HepG2 (cell line): ENCODE data around the gene ABCC8. TPM values are rescaled to one million over a fixed set of nuclear protein-coding genes. Genes with fewer than 3 reads are reported as not detected.

Source experiments
- ATAC-seq: fragments of 200-7000 bp; cut with Tn5 transposase; 3 replicates; pipeline ENCODE4 v1.9.1; 2020; ENCODE audit warnings: mild to moderate bottlenecking, moderate library complexity
- BruUV-seq: library from RNA; stranded (reverse); fragments of 400-500 nt; replicated peaks from 2 replicates; lab custom pipeline; 2021; lab: Mats Ljungman, UMichigan
- CTCF ChIA-PET: fragments of 300-600 bp; formaldehyde crosslinking; extraction: SDS; loops from one replicate; lab custom pipeline; 2021; ENCODE audit warnings: low total read pairs, inconsistent platforms, low intra/inter-chr PET ratio; lab: Yijun Ruan, JAX
- POLR2A ChIA-PET: fragments of 350-600 bp; sonication (Branson Sonifier 250); formaldehyde crosslinking; loops from one replicate; lab custom pipeline; 2020; ENCODE audit warnings: antibody characterized with exemption, inconsistent platforms; lab: Yijun Ruan, JAX
- DNase-seq: peaks from one replicate; pipeline ENCODE4 v3.0.0-alpha.2; 2015; ENCODE audit warnings: low spot score
- FAIRE-seq: peaks from 3 replicates; lab custom pipeline; 2011; peaks lifted over from hg19 to GRCh38; lab: Jason Lieb, UNC
- H2AFZ ChIP-seq: one replicate; pipeline ENCODE4 v1.6.1; 2011; ENCODE audit warnings: low read length, inconsistent platforms
- H3K27ac ChIP-seq: fragments of 300-600 bp; 3 replicates; pipeline ENCODE4 v1.8.0; 2011; ENCODE audit warnings: mixed run types, mild to moderate bottlenecking, mixed read lengths, low read length, inconsistent platforms; ENCODE audit not compliant: insufficient read depth; ENCODE audit errors: extremely low read length
- H3K27me3 ChIP-seq, 2 experiments: fragments of 200-600 bp in 1 of 2; 2 replicates in 1 of 2; 3 replicates in 1 of 2; pipeline versions ENCODE4 v1.6.0 to v1.8.0; 2011; ENCODE audit warnings: low read length in 2 of 2, mild to moderate bottlenecking in 2 of 2, moderate library complexity in 2 of 2, inconsistent platforms in 1 of 2; ENCODE audit not compliant: insufficient read depth in 2 of 2, control insufficient read depth in 1 of 2
- H3K36me3 ChIP-seq, 2 experiments: fragments of 200-600 bp in 1 of 2; replicated peaks in 1 of 2; 2 replicates in 1 of 2; 3 replicates in 1 of 2; pipeline versions ENCODE4 v1.5.1 to v1.8.0; 2011; ENCODE audit warnings: low read length in 2 of 2, inconsistent platforms in 1 of 2; ENCODE audit not compliant: insufficient read depth in 2 of 2, control insufficient read depth in 1 of 2
- H3K4me1 ChIP-seq: 2 replicates; pipeline ENCODE4 v1.5.1; 2012; ENCODE audit warnings: low read length, inconsistent platforms; ENCODE audit not compliant: insufficient read depth
- H3K4me2 ChIP-seq: 2 replicates; pipeline ENCODE4 v1.6.0; 2011; ENCODE audit warnings: low read depth, low read length, inconsistent platforms
- H3K4me3 ChIP-seq, 3 experiments: fragments of 200-600 bp in 1 of 3; sonication (generic), shearing (Covaris generic) in 1 of 3; replicated peaks in 1 of 3; 2 replicates each; pipeline ENCODE4 v1.5.1; 2011 to 2016; ENCODE audit warnings: low read length in 3 of 3, inconsistent platforms in 2 of 3, low read depth in 2 of 3, mild to moderate bottlenecking in 2 of 3, control low read depth in 1 of 3, mixed read lengths in 1 of 3; ENCODE audit not compliant: insufficient read depth in 1 of 3
- H3K79me2 ChIP-seq: one replicate; pipeline ENCODE4 v1.6.1; 2011; ENCODE audit warnings: low read length, inconsistent platforms; ENCODE audit not compliant: insufficient read depth
- H3K9ac ChIP-seq: 2 replicates; pipeline ENCODE4 v1.6.0; 2011; ENCODE audit warnings: mild to moderate bottlenecking, low read depth, low read length, inconsistent platforms; ENCODE audit not compliant: insufficient read depth
- H3K9me3 ChIP-seq: 2 replicates; pipeline ENCODE4 v1.5.1; 2012; ENCODE audit warnings: mild to moderate bottlenecking, low read length
- H4K20me1 ChIP-seq: 2 replicates; pipeline ENCODE4 v1.6.0; 2011; ENCODE audit warnings: inconsistent platforms, mild to moderate bottlenecking, low read length, moderate library complexity; ENCODE audit not compliant: insufficient read depth
- CBX2 ChIP-seq, 2 experiments: fragments of 200-600 bp in 1 of 2; sonication (generic); formaldehyde crosslinking in 1 of 2; IDR thresholded peaks; 2 replicates each; pipeline versions ENCODE4 v1.7.0 to v1.8.1; 2018 to 2022; ENCODE audit warnings: low read depth in 2 of 2, low read length in 1 of 2, mild to moderate bottlenecking in 1 of 2, missing genetic modification reagents in 1 of 2
- FIP1L1 ChIP-seq: fragments of 200-400 bp; formaldehyde crosslinking; IDR thresholded peaks from 2 replicates; pipeline ENCODE4 v1.6.1; 2018; ENCODE audit warnings: low read depth, mild to moderate bottlenecking, low read length, moderate library complexity, borderline replicate concordance; ENCODE audit not compliant: insufficient read depth
- FOXA1 ChIP-seq, 2 experiments: fragments of 450-650 bp in 1 of 2; sonication (generic) in 1 of 2; formaldehyde crosslinking in 1 of 2; IDR thresholded peaks; 2 replicates each; pipeline versions ENCODE4 v1.4.0 to v1.6.1; 2016 to 2020; ENCODE audit warnings: missing genetic modification reagents in 1 of 2
- MAFF ChIP-seq: IDR thresholded peaks from 2 replicates; pipeline ENCODE4 v1.6.1; 2011; ENCODE audit warnings: low read depth, low read length, improper control_type of control experiment
- MAFG ChIP-seq: sonication (generic); formaldehyde crosslinking; IDR thresholded peaks from 2 replicates; pipeline ENCODE4 v1.5.1; 2020; ENCODE audit warnings: mild to moderate bottlenecking, missing genetic modification reagents
- NR2C2 ChIP-seq: sonication (generic); formaldehyde crosslinking; IDR thresholded peaks from 2 replicates; pipeline ENCODE4 v1.4.0; 2020; ENCODE audit warnings: missing genetic modification reagents, mild to moderate bottlenecking, moderate library complexity, borderline replicate concordance
- NRL ChIP-seq: sonication (generic); formaldehyde crosslinking; IDR thresholded peaks from 2 replicates; pipeline ENCODE4 v1.5.0; 2020; ENCODE audit warnings: missing genetic modification reagents, mild to moderate bottlenecking, moderate library complexity, borderline replicate concordance
- PRPF4 ChIP-seq: fragments of 200-400 bp; formaldehyde crosslinking; IDR thresholded peaks from 2 replicates; pipeline ENCODE4 v1.6.1; 2016; ENCODE audit warnings: low read length, low read depth; ENCODE audit not compliant: poor library complexity, severe bottlenecking
- TEF ChIP-seq: sonication (generic); formaldehyde crosslinking; IDR thresholded peaks from 2 replicates; pipeline ENCODE4 v1.5.0; 2020; ENCODE audit warnings: missing genetic modification reagents
- THAP11 ChIP-seq: IDR thresholded peaks from 2 replicates; pipeline ENCODE4 v1.6.1; 2016; ENCODE audit warnings: missing biosample characterization, missing genetic modification reagents
- XRCC5 ChIP-seq: fragments of 200-400 bp; formaldehyde crosslinking; optimal IDR thresholded peaks from 2 replicates; pipeline ENCODE3; 2017; ENCODE audit warnings: mild to moderate bottlenecking, low read length
- YY1 ChIP-seq: IDR thresholded peaks from 2 replicates; pipeline ENCODE4 v1.6.1; 2011; ENCODE audit warnings: low read length, low read depth, moderate library complexity, mild to moderate bottlenecking; ENCODE audit not compliant: insufficient read depth, insufficient replicate concordance
- ZFY ChIP-seq: sonication (generic); formaldehyde crosslinking; IDR thresholded peaks from 2 replicates; pipeline ENCODE4 v1.4.0; 2020; ENCODE audit warnings: missing genetic modification reagents
- ZNF263 ChIP-seq: sonication (generic); formaldehyde crosslinking; IDR thresholded peaks from 2 replicates; pipeline ENCODE4 v1.4.0; 2020; ENCODE audit warnings: missing genetic modification reagents
- ZNF543 ChIP-seq: sonication (generic); formaldehyde crosslinking; IDR thresholded peaks from 2 replicates; pipeline ENCODE4 v1.4.0; 2020; ENCODE audit warnings: mild to moderate bottlenecking, missing genetic modification reagents
- ZNF564 ChIP-seq: sonication (generic); formaldehyde crosslinking; IDR thresholded peaks from 2 replicates; pipeline ENCODE4 v1.8.1; 2023; ENCODE audit warnings: mild to moderate bottlenecking, missing genetic modification reagents
- ZNF615 ChIP-seq: sonication (generic); formaldehyde crosslinking; IDR thresholded peaks from 2 replicates; pipeline ENCODE4 v1.5.0; 2020; ENCODE audit warnings: mild to moderate bottlenecking, missing genetic modification reagents, borderline replicate concordance
- ZNF792 ChIP-seq: IDR thresholded peaks from 2 replicates; pipeline ENCODE4 v1.6.1; 2016
- ZSCAN5A ChIP-seq: sonication (generic); formaldehyde crosslinking; IDR thresholded peaks from 2 replicates; pipeline ENCODE4 v1.8.0; 2022; ENCODE audit warnings: mild to moderate bottlenecking, missing genetic modification reagents, borderline replicate concordance
- WGBS: methylation state at CpG from one replicate; pipeline ENCODE4 v1.1.6; 2017; ENCODE audit warnings: low lambda C conversion rate; 5-methylcytosine and 5-hydroxymethylcytosine counted together
- in situ Hi-C: cut with HindIII; loops from 2 replicates; pipeline ENCODE4 v1.10.0; 2017; ENCODE audit warnings: low pct_unique_long_range_greater_than_20kb; ENCODE audit not compliant: extremely low pct_ligation_motif_present
- intact Hi-C: fragments of 100-400 bp; cut with micrococcal nuclease; formaldehyde crosslinking; loops from one replicate; pipeline ENCODE4 v1.10.0; 2022; ENCODE audit not compliant: unreplicated experiment
- polyA plus RNA-seq, 8 experiments: library from polyadenylated mRNA; depleted of rRNA in 3 of 8; stranded (reverse) in 7 of 8; unstranded in 1 of 8; fragments of >200 nt; fragmentation: Illumina TruSeq in 4 of 8; extraction: Trizol in 4 of 8; gene quantifications; 2 replicates each; pipeline versions ENCODE4 v1.2.1 to v1.2.3, GENCODE V29; 2011 to 2016; ENCODE audit warnings: low read depth in 4 of 8, missing spikeins in 1 of 8, mixed read lengths in 1 of 8; ENCODE audit not compliant: insufficient read depth in 1 of 8
- total RNA-seq, 5 experiments: library from RNA; depleted of rRNA; stranded (reverse); fragments of >200 nt; fragmentation: Illumina TruSeq; extraction: Trizol; gene quantifications; 2 replicates each; pipeline ENCODE4 v1.2.3, GENCODE V29; 2016; ENCODE audit warnings: low read depth in 1 of 5
- TF ChIP-seq, protein P1 (sequence below): sonication (generic); formaldehyde crosslinking; IDR thresholded peaks from 2 replicates; pipeline ENCODE4 v1.5.0; 2020; ENCODE audit warnings: mild to moderate bottlenecking, missing genetic modification reagents, moderate library complexity

The ABCC8 gene
- total and polyA plus RNA-seq, 2 of the 13 experiments (the other 11 are each of a cell fraction or from before 2014, with no cell fraction given) = not detected

DNA sequence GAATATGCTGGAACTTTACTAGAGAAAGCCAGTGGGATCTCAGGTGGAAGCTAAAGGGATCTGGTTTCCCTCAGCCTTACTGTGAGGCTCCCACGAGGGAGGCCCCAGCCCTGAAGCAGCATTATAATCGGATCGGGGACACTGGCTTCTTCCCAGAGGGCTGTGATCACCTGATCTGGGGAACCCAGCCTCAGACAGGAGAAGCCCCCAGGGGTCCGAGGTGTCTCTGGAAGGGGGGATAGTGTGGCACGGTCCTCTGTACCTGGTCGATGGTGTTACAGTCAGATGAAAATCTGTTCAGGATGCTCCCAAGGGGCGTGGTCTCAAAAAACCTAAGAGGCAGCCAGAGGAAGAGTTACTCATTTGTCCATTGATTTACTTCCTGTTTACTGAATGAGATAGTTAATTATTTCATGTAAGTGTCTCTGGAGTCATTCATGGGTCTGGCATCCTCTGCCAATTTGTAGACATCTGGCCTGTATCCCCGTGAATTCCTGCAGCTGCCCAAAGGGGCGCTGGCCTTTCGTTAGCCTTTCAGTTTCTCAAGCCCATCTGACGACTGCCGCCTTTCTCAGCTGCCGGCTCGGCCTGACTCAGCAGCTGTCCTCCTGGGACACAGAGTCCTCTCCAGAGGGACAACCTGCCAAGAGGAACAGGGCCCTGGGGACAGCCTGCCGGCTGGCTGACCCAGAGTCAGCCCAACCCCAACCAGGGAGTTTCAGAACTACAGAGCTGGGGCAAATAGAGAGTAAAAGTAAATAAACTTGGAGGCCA is 71.2 kb downstream of the ABCC8 start:
- BruUV-seq = no TSS peak
- in situ Hi-C loops (no loop called here), intact Hi-C loops (no loop called here)
- ATAC-seq (peak; percentile 93), DNase-seq (peak; percentile 37), FAIRE-seq (no peak)
- H3K27ac ChIP-seq = no peak overlapping the region
- ChIA-PET CTCF (no interaction called here), POLR2A (no interaction called here)
- no peaks in the 10 kb centered on the region for H4K20me1 ChIP-seq
- WGBS = 33% methylated on average over 11 of the region's 15 CpGs
- H3K4me3 ChIP-seq = peak overlapping the region in 1 of 3 experiments; percentile 40; a peak in 2 of 6 replicates
- no peaks in the 10 kb centered on the region for H3K9me3 ChIP-seq
- no peaks in the 10 kb centered on the region for H3K79me2 ChIP-seq
- peak overlapping the region; percentile 67 for H3K4me2 ChIP-seq
- H3K4me1 ChIP-seq = peaks cover 14% of the 10 kb centered on the region
- peaks cover 0 to 18% of the 10 kb centered on the region in 2 experiments; a peak in 2 of 5 replicates for H3K27me3 ChIP-seq
- H3K36me3 ChIP-seq = no peaks in the 10 kb centered on the region
- no peak overlapping the region for H2AFZ ChIP-seq
- no peak overlapping the region for H3K9ac ChIP-seq
- no peak for TF ChIP-seq ZNF792 (CRISPR knock-in tag)
- TF ChIP-seq NRL (CRISPR knock-in tag) = no peak
- TF ChIP-seq, protein P1, sequence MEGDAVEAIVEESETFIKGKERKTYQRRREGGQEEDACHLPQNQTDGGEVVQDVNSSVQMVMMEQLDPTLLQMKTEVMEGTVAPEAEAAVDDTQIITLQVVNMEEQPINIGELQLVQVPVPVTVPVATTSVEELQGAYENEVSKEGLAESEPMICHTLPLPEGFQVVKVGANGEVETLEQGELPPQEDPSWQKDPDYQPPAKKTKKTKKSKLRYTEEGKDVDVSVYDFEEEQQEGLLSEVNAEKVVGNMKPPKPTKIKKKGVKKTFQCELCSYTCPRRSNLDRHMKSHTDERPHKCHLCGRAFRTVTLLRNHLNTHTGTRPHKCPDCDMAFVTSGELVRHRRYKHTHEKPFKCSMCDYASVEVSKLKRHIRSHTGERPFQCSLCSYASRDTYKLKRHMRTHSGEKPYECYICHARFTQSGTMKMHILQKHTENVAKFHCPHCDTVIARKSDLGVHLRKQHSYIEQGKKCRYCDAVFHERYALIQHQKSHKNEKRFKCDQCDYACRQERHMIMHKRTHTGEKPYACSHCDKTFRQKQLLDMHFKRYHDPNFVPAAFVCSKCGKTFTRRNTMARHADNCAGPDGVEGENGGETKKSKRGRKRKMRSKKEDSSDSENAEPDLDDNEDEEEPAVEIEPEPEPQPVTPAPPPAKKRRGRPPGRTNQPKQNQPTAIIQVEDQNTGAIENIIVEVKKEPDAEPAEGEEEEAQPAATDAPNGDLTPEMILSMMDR (CRISPR knock-in tag) = peak; percentile 26
- no peak for TF ChIP-seq ZNF615 (CRISPR knock-in tag)
- no peak for TF ChIP-seq FOXA1 (IDR thresholded peaks at IDR 0.05)
- no peak for TF ChIP-seq FOXA1 (CRISPR knock-in tag; IDR thresholded peaks at IDR 0.05)
- peak; percentile 33; the same call in 1 of the 2 replicates for TF ChIP-seq MAFF
- TF ChIP-seq TEF (CRISPR knock-in tag) = no peak
- no peak for TF ChIP-seq PRPF4
- no peak for TF ChIP-seq THAP11 (CRISPR knock-in tag)
- no peak for TF ChIP-seq YY1
- TF ChIP-seq ZFY = no peak
- TF ChIP-seq ZSCAN5A (CRISPR knock-in tag) = no peak
- no peak for TF ChIP-seq CBX2 (IDR thresholded peaks at IDR 0.05; ENCODE audit: low read depth, low read length)
- no peak for TF ChIP-seq CBX2 (CRISPR knock-in tag; IDR thresholded peaks at IDR 0.05; ENCODE audit: low read depth)
- TF ChIP-seq ZNF564 (CRISPR knock-in tag) = no peak
- no peak for TF ChIP-seq ZNF543 (CRISPR knock-in tag)
- TF ChIP-seq MAFG (CRISPR knock-in tag) = 0 out of 2 replicates have a peak, but pooled peaks have one; percentile 36
- TF ChIP-seq FIP1L1 = no peak
- 0 out of 2 replicates have a peak, but pooled peaks have one; percentile 53 for TF ChIP-seq ZNF263 (CRISPR knock-in tag)
- TF ChIP-seq XRCC5 = peak; percentile 51
- TF ChIP-seq NR2C2 (CRISPR knock-in tag) = no peak
